ENCODE data around the gene SP2.

SP2 gene

DNA sequence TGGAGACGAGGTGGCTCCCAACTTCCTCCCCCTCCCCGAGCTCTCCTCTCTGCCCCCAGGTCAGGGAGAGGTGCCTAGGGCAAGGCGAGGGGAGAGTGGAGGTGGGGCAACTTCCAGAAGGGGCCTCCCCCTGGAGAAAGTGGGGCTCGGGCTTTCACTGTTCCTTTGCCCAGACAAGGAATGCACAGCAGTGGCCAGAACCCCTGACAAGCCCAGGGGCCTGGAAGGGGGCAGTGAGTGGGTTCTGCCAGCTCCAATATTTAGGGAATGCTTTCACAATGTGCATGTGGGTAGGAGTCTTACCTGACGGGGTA lies 11.7 kb upstream of the SP2 start:
- no peak for TF ChIP-seq JUND (IDR thresholded peaks at IDR 0.05; ENCODE audit: low read depth)
- in situ Hi-C loops (cut with HindIII; ENCODE audit: low pct_unique_long_range_greater_than_20kb, low sequenced_read_pairs), result no loop called here
- DNase-seq (ENCODE audit: low read depth in 1 of 2, low spot score in 1 of 2), result no peak

DNA sequence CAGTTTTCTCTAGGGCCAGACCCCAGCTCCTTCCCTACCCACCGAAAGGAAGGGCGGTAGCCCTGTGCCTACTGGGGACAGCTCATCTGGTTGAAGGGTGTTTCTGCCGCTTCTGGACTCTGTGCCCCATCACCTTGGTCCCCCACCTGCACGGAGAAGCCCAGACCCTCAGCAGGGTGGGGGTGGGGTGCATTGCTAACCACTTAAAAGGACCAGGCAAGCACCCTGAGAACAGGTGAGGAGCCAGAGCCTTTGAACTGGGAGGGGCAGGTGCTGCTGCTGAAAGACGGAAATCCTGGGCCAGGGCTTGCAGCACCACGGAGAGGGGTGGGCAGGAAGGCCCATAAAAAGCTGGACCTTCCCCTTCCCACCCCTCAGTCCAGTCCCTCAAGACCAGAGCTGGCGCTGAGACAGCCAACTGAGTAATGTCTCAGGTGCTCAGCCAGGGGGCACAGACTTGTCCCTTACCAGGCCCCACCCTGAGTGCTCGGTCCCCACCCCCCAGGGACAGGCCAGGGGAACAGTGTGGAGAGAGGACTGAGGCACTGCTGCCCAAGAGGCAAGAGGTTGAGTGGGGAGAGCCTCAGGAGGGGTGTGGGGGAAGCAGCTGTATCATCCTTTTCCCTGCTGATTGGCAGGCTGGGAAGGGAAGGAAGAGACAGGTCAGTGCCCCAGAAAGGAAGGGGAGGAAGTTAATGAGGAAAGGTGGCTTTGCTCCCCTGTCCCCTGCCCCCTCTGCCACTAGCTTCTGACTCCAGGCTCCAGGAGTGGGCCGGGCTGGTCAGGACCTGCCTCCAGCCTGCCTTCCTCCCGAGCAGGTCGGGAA lies 10.9 kb upstream of the SP2 start:
- DNase-seq (ENCODE audit: low read depth in 1 of 2, low spot score in 1 of 2), result no peak
- in situ Hi-C loops (cut with HindIII; ENCODE audit: low pct_unique_long_range_greater_than_20kb, low sequenced_read_pairs), result no loop called here
- no peak for TF ChIP-seq JUND (IDR thresholded peaks at IDR 0.05; ENCODE audit: low read depth)

DNA sequence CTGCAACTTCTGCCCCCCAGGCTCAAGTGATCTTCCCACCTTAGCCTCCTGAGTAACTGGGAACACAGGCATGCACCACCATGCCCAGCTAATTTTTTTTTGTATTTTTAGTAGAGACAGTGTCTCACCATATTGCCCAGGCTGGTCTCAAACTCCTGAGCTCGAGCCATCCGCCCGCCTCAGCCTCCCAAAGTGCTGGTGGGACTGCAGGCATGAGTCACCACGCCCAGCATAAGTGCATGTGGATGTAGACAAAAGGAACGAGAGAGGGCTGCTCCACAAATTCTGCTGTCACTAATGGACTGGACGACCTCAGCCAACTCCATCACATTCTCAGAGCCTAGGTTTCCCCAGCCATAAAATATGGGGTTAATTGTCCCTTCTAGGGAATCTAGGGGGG lies 7.7 kb upstream of the SP2 start:
- TF ChIP-seq JUND (IDR thresholded peaks at IDR 0.05; ENCODE audit: low read depth), result no peak
- DNase-seq (ENCODE audit: low read depth in 1 of 2, low spot score in 1 of 2), result no peak
- in situ Hi-C loops (cut with HindIII; ENCODE audit: low pct_unique_long_range_greater_than_20kb, low sequenced_read_pairs), result no loop called here

DNA sequence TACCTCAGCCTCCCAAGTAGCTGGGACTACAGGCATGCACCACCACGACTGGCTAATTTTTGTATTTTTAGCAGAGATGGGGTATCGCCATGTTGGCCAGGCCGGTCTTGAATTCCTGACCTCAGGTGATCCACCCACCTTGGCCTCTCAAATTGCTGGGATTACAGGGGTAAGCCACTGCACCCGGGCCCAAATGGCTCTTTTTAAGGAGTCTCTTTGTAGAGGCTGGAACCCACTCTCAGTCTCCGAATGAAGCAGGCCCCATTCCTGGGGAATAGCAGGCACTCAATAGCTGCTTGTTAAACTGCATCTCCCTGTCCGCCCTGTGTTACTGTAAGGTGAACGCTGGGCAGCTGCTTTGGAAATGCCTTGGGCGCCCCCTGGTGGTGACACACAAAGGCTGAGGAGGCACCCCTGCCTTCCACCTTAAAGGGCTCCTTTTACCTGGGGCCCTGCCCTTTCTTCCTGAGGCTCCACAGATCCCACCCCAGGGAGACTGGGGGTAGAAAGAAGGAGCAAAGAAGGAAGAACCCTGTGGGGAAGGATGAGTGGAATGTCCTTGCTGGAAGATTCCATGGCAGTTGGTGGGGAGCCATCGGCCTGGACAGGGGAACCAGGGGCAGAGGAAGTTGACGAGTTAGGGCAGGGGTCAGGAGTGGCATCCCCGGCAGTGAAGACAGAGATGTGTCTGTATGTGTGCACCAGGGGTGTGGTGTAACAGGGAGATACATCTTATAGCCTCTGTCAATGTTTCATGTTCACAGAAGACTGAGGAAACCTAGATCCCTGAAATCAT lies 6.1 kb upstream of the SP2 start:
- no peak for TF ChIP-seq JUND (IDR thresholded peaks at IDR 0.05; ENCODE audit: low read depth)
- DNase-seq (ENCODE audit: low read depth in 1 of 2, low spot score in 1 of 2), result peak; percentile 59 to 92
- in situ Hi-C loops (cut with HindIII; ENCODE audit: low pct_unique_long_range_greater_than_20kb, low sequenced_read_pairs), result no loop called here

DNA sequence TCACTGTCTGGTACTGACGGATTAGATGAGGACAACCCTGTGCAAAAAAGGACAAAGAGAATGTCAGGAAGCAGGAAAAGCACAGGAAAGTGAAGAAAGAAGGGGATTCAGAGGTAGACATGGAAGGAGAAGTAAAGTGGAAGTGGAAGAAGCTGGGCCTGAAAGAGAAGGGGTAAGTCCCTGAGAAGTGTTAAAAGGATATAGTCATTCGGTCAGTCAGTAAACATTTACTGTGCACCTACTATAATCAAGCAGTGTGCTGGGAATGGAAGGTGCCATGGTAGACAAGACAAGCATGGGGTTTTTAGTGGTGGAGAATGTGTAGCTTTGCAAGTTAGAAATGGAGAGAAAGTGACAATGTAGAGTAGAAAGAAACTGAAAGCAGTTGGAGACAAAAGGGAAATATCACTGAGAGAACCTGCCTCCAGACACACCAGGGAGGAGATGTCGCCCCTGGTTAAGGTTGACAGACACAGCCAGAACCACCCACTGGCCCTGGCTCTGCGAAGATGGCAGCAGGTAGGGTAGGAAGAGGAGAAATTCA lies 4.4 kb upstream of the SP2 start:
- no peak for TF ChIP-seq JUND (IDR thresholded peaks at IDR 0.05; ENCODE audit: low read depth)
- no peak for DNase-seq (ENCODE audit: low read depth in 1 of 2, low spot score in 1 of 2)
- in situ Hi-C loops (cut with HindIII; ENCODE audit: low pct_unique_long_range_greater_than_20kb, low sequenced_read_pairs), result no loop called here

DNA sequence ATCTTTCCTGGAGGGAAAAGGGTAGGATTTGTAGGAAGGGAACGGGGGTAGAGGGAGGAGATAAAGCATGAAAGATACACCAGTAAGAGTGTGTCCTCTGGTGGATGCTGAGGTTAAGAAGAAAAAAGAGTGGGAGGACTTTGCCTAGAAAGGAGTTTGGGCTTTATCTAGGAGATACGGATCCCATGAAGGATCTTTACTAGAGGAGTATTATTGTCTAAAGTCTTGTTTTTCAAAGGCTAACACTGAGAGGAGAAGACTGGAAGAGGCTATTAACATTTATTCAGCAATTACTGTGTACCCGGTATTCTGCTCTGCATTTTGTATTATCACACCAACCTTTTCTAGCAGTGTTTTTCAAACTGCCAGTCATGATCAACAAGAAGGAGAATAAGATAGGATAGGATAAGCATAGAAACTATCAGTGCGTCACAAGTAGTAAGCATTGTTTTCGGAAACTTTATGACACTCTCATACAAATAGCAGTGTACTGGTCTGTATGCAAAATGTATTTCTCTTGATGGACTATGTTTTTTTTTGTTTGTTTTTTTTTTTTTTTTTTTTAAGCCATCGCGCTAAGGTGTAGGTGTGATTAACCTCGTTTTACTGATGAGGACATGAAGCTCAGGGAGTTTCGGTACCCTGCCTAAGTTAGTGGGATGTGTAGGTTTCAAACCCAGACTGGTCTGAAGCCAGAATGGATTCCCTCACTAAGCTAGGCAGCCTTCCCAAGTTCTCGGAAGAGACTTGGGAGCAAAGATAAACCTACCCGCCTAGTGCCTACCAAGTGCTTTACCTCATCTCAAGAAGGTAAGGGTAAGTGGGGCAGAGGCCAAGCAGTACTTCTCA lies 1.3 kb upstream of the SP2 start:
- in situ Hi-C loops (cut with HindIII; ENCODE audit: low pct_unique_long_range_greater_than_20kb, low sequenced_read_pairs), result no loop called here
- DNase-seq (ENCODE audit: low read depth in 1 of 2, low spot score in 1 of 2), result no peak
- no peak for TF ChIP-seq JUND (IDR thresholded peaks at IDR 0.05; ENCODE audit: low read depth)

DNA sequence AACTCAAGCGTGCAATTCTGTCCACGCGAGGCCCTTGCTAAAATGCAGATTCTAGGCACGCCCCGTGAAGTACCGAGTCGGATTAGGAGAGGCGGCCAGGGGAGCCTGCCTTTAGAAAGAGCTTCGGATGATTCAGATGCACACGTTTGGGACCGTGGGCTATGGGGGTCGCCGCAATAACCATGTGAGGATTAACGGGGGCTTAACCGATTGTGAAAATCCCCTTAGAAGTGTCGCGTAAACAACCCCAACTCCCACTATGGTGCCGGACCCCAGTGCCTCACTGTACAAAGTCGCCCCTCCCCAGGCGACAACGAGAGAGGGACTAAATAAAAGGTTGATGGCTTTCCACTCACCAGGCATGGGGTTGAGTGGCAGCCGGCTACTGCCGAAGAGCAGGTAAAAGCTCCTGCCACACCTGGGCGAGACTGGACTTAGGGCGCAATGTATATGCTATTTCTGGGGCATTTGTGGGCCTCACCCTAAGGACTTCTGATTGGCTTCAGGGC lies 635 bp upstream of the SP2 start:
- TF ChIP-seq JUND (IDR thresholded peaks at IDR 0.05; ENCODE audit: low read depth), result no peak
- in situ Hi-C loops (cut with HindIII; ENCODE audit: low pct_unique_long_range_greater_than_20kb, low sequenced_read_pairs), result no loop called here
- DNase-seq (ENCODE audit: low read depth in 1 of 2, low spot score in 1 of 2), result peak in 1 of 2 experiments; percentile 49

DNA sequence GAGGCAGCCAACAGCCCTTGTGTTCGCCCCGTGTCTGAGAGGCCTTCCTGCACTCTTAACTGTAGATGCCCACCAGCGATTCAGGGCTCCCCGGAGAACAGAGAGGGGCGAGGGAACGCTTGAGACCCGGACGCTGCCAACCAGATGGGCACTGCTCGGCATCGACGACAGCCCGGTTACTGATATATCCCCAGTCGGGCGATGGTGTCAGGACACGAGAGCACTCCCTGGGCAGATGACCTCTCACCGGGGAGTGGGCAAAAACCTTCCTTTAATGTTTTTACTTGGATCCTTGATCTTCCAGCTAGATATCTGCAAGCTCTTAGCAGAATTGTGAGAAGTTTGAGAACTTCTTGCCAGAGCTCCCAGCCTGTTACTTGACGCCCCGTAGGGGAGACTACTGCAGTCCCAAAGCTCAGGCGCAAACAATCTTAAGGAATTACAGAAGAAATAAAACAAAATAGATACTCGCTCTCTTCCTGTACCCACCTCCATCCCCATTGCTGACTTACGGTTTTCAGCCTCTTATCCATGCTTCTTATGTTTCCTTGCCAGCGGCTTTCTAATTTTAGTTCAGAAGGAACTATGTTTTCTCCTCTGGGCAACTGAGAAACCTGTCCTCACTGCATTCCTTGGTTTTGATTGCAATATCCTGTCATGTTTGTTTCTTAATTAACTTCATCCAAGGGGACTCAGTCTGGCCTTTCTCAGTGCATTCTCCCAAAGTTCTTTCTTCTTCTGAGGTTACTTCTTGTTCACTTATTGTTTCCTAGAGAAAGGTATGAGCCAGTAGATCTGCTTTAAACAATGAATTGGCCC lies 845 bp downstream of the SP2 start:
- peak in 1 of 2 experiments; percentile 71 for DNase-seq (ENCODE audit: low read depth in 1 of 2, low spot score in 1 of 2)
- TF ChIP-seq JUND (IDR thresholded peaks at IDR 0.05; ENCODE audit: low read depth), result no peak
- in situ Hi-C loops (cut with HindIII; ENCODE audit: low pct_unique_long_range_greater_than_20kb, low sequenced_read_pairs), result no loop called here

DNA sequence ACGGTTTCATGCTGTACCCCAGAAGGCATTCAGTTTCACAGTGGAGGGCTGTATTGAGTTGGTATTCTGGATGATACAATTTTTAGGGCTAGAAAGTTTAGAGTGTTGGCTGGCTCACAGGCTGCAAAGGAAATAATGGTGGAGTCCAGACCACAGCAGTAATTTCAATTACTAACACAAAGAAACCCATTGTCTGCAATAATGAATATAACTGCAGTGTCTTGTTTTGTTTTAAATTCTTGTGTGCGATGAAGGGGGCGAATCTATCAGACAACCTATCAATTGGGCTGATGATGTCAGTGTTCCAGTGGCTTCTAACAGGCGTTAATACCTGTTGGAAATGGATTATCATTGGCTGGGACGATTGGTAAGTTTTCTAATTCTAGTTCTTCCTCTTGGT lies 1.5 kb downstream of the SP2 start:
- DNase-seq (ENCODE audit: low read depth in 1 of 2, low spot score in 1 of 2), result no peak
- in situ Hi-C loops (cut with HindIII; ENCODE audit: low pct_unique_long_range_greater_than_20kb, low sequenced_read_pairs), result no loop called here
- TF ChIP-seq JUND (IDR thresholded peaks at IDR 0.05; ENCODE audit: low read depth), result no peak

DNA sequence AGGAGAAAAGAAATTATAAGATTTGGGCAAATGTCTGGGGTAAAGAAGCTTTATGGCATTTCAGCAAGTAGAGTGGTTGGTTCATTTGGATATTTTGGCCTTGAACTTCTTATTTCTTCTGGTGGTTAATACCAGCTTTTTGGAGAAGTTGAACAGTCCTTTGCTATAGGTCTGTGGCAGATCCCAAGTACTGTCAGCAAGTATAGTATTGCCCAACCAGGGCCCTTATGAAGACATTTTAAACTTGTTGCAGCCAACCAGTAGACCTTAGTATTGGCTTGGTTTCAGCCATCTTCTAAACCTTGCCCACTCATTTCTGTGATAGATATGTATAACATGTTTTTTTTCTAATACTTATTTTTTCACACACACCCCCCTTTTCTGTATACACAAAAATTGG lies 2.2 kb downstream of the SP2 start:
- no peak for TF ChIP-seq JUND (IDR thresholded peaks at IDR 0.05; ENCODE audit: low read depth)
- in situ Hi-C loops (cut with HindIII; ENCODE audit: low pct_unique_long_range_greater_than_20kb, low sequenced_read_pairs), result no loop called here
- DNase-seq (ENCODE audit: low read depth in 1 of 2, low spot score in 1 of 2), result no peak

DNA sequence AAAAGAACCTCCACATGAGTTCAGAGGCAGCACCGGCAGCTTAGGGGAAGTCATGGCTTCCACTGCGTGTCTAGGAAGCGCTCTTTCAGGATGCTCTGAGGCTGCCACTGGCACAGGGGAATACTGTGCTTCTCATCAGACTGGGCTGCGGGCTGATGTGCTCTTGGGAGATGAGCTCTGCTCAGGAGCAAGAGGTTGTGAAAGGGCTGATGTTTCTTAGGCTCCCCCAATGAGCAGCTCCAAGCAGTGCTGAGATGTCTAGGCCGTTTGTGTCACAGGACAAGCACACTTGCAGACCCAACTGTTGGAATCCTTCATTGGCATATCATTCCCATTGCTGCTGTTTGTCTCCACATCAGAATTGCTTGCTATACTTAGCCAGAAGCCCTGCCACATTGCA lies 3.6 kb downstream of the SP2 start:
- DNase-seq (ENCODE audit: low read depth in 1 of 2, low spot score in 1 of 2), result no peak
- in situ Hi-C loops (cut with HindIII; ENCODE audit: low pct_unique_long_range_greater_than_20kb, low sequenced_read_pairs), result no loop called here
- TF ChIP-seq JUND (IDR thresholded peaks at IDR 0.05; ENCODE audit: low read depth), result no peak

DNA sequence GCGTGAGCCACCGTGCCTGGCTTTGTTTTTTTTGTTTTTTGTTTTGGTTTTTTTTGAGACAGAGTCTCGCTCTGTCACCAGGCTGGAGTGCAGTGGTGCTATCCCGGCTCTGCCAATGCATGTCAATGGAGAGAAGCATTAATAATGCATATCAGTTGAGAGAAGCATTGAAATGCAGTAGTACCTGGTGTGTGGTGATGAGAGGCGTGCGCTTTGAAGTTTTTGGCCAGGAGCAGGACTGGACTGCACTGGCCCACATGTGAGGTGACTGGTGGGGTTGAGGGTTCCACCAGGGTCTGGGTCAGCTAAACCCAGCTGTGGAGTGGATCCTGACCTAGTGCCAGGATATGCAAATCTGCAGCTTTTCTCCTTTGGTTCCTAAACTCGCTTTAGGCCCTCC lies 5.4 kb downstream of the SP2 start:
- no peak for DNase-seq (ENCODE audit: low read depth in 1 of 2, low spot score in 1 of 2)
- no peak for TF ChIP-seq JUND (IDR thresholded peaks at IDR 0.05; ENCODE audit: low read depth)
- in situ Hi-C loops (cut with HindIII; ENCODE audit: low pct_unique_long_range_greater_than_20kb, low sequenced_read_pairs), result no loop called here

Measured in T47D (cell line).